Measurements from ENCODE around the gene TMEM231. TPM values are rescaled to one million over a fixed set of nuclear protein-coding genes. Genes with fewer than 3 reads are reported as not detected.

TMEM231 gene
- total RNA-seq, 2 experiments from 2014 or later, result 4.9 to 5.1 TPM

DNA sequence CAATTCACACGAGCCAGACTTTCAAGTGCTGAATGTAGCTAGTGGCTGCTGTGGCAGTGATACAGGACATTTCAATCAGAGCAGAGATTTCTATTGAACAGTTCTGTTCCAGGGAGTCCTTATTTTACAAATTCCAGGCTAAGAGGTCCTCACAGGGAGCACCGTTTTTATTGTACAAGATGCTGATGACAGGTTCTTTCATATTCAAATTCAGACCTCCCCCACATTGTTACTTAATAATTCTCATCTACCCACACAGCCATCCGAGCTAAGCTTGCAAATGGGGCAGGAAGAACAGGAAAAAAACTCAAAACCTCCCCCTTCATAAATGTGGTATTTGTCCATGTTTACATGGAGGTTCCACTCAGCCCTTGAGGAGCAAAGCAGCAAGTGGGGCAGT lies 19.9 kb upstream of the TMEM231 start:
- peak overlapping the region; percentile 60 for H3K27ac Mint-ChIP-seq
- TF ChIP-seq, protein P1, sequence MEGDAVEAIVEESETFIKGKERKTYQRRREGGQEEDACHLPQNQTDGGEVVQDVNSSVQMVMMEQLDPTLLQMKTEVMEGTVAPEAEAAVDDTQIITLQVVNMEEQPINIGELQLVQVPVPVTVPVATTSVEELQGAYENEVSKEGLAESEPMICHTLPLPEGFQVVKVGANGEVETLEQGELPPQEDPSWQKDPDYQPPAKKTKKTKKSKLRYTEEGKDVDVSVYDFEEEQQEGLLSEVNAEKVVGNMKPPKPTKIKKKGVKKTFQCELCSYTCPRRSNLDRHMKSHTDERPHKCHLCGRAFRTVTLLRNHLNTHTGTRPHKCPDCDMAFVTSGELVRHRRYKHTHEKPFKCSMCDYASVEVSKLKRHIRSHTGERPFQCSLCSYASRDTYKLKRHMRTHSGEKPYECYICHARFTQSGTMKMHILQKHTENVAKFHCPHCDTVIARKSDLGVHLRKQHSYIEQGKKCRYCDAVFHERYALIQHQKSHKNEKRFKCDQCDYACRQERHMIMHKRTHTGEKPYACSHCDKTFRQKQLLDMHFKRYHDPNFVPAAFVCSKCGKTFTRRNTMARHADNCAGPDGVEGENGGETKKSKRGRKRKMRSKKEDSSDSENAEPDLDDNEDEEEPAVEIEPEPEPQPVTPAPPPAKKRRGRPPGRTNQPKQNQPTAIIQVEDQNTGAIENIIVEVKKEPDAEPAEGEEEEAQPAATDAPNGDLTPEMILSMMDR (IDR thresholded peaks at IDR 0.05), result no peak
- DNase-seq, result no peak
- ChIA-PET CTCF (interaction anchor here (1.0 kb wide), 1 partner anchor 45 kb away, joined by 3 read pairs; no protein-coding TSS in a partner anchor), POLR2A (interaction anchor here (1.5 kb wide), 1 partner anchor 43 kb away, joined by 3 read pairs; no protein-coding TSS in a partner anchor)
- no peak for ATAC-seq
- H3K4me1 Mint-ChIP-seq (ENCODE audit: low read depth), result peaks cover 42% of the 10 kb centered on the region
- H3K27me3 Mint-ChIP-seq, result no peaks in the 10 kb centered on the region
- H3K36me3 Mint-ChIP-seq (ENCODE audit: low read depth), result peaks cover 34% of the 10 kb centered on the region
- intact Hi-C loops (cut with micrococcal nuclease), result no loop called here
- no peaks in the 10 kb centered on the region for H3K9me3 Mint-ChIP-seq
- no peak overlapping the region for H3K4me3 Mint-ChIP-seq

DNA sequence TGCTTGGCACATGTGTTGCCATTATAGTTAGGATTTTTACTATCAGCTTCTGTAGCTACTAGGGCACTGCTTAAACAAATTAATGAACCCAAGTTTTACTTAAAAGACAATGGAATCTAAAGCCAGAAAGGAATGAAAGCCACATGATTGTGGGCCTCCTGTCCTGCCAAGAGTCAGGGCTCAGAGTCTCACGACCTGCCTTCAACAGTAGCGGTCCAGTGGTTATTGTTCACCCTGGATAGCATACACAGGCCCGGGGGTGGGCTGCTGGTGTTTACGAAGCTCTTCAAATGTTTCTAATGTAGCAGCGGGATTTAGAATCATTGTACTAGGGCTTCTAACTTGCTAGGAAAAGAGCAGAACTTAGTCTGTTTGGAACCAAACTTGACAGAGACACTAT lies 17.9 kb upstream of the TMEM231 start:
- ChIA-PET POLR2A (no interaction called here), CTCF (interaction anchor here (1.0 to 1.2 kb wide), 3 partner anchors 8 to 47 kb away, joined by 3 read pairs; no protein-coding TSS in a partner anchor)
- Mint-ChIP-seq H3K9me3 (no peaks in the 10 kb centered on the region), H3K4me1 (ENCODE audit: low read depth) (peaks cover 38% of the 10 kb centered on the region), H3K36me3 (ENCODE audit: low read depth) (peaks cover 29% of the 10 kb centered on the region), H3K27me3 (no peaks in the 10 kb centered on the region), H3K4me3 (no peak overlapping the region), H3K27ac (no peak overlapping the region)
- DNase-seq (no peak), ATAC-seq (no peak)
- TF ChIP-seq, protein P1 (IDR thresholded peaks at IDR 0.05), result no peak
- intact Hi-C loops (cut with micrococcal nuclease), result no loop called here

DNA sequence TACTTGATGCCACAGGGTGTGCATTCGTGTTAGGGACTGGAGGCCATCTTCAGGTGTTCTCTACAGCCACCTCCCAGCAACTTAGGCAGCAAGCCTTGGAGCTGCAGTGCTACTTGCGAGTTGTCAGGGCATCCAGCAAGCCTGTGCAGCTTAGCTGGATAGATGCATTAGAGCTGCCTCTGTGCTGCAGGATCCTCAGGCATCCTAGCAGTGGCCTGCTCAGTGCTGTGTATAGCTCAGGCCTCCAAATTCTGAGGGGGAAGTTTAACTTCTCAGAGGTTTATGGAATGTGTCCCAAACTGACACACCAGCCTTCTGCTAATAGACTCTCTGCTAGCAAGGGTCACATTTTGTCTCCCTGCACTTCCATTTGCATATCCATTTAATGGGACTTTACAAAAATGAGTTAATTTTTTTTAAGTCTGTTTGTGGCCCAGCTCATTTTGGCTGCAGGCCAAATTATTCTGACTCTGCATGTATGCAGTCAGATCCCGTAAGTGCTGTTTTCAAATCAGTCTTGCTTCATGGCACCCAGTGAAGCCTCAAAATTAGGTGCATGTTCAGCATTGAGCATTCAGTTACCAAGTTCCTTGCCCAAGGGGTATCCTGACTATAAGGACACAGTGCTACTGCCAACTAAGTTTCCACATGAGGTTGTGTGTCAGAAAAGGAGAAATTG lies 17.0 kb upstream of the TMEM231 start:
- no peak for DNase-seq
- intact Hi-C loops (cut with micrococcal nuclease), result no loop called here
- Mint-ChIP-seq H3K36me3 (ENCODE audit: low read depth) (peaks cover 27% of the 10 kb centered on the region), H3K27ac (no peak overlapping the region), H3K9me3 (no peaks in the 10 kb centered on the region), H3K4me3 (no peak overlapping the region), H3K27me3 (no peaks in the 10 kb centered on the region), H3K4me1 (ENCODE audit: low read depth) (peaks cover 34% of the 10 kb centered on the region)
- no peak for ATAC-seq
- TF ChIP-seq, protein P1 (IDR thresholded peaks at IDR 0.05), result no peak
- CTCF ChIA-PET, result interaction anchor here (1.2 kb wide), 2 partner anchors 9 to 48 kb away, joined by 3 read pairs; no protein-coding TSS in a partner anchor
- POLR2A ChIA-PET, result interaction anchor here (0.9 kb wide), 1 partner anchor 22 kb away, joined by 3 read pairs; no protein-coding TSS in a partner anchor

DNA sequence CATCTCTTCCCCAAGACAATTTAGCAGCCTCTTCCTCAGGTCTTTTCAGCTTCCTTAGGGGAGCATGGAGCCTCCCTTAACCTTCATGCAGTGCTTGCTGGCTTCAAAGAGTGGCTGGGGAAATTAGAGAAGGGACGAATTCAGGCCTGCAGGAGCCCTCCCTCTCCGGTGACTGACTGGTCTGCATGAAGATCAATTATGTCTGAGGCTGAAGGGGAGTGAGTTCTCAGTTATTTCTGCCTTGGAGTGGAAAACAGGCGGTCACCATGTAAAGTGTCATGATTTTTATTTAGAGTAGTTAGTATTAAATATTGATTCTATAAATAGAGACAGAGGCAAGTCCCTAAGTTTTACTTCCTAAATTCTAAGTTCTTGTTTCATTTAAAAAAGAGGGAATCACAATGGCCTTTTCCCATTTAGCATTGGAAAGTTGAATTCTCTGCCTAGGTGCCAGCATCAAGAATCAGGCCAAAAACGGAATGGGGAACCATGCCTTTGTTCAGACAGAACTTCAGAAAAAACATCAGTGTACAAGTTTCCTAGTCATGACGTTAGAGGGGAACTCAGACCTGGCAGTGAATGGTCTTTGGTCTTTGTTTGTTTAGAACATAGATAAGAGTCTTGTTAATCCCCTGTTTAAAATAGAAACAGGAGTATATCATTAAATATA lies 14.5 kb upstream of the TMEM231 start:
- CTCF ChIA-PET, result no interaction called here
- no peaks in the 10 kb centered on the region for H3K27me3 Mint-ChIP-seq
- no peak overlapping the region for H3K27ac Mint-ChIP-seq
- peaks cover 21% of the 10 kb centered on the region for H3K36me3 Mint-ChIP-seq (ENCODE audit: low read depth)
- H3K4me3 Mint-ChIP-seq, result no peak overlapping the region
- peaks cover 42% of the 10 kb centered on the region for H3K4me1 Mint-ChIP-seq (ENCODE audit: low read depth)
- POLR2A ChIA-PET, result no interaction called here
- no peaks in the 10 kb centered on the region for H3K9me3 Mint-ChIP-seq
- intact Hi-C loops (cut with micrococcal nuclease), result no loop called here
- ATAC-seq (no peak), DNase-seq (no peak)
- TF ChIP-seq, protein P1 (IDR thresholded peaks at IDR 0.05), result no peak

DNA sequence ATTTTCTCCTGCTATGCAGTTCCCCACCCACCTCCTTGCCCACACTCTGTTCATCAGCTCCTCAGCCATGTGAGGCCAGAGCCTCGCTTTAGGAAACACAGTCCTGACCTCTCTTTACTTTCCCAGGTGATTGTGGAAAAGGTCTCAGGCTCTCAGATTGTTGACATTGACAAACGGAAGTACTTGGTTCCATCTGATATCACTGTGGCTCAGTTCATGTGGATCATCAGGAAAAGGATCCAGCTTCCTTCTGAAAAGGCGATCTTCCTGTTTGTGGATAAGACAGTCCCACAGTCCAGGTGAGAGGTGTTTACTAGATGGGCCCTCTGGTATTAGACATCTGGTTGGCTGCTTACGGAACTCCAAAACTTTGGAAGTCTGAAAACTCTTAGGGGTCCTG lies 11.9 kb upstream of the TMEM231 start:
- Mint-ChIP-seq H3K4me3 (peak overlapping the region; percentile 93), H3K27me3 (peaks cover 7% of the 10 kb centered on the region), H3K4me1 (ENCODE audit: low read depth) (peaks cover 40% of the 10 kb centered on the region), H3K27ac (no peak overlapping the region), H3K36me3 (ENCODE audit: low read depth) (peaks cover 14% of the 10 kb centered on the region), H3K9me3 (no peaks in the 10 kb centered on the region)
- no peak for ATAC-seq
- ChIA-PET CTCF (interaction anchor here (2.5 kb wide), 1 partner anchor 103 kb away, joined by 9 read pairs; the partner anchor contains the start of gene TMEM170A), POLR2A (interaction anchor here (0.8 to 3.9 kb wide), 3 partner anchors 10 to 55 kb away, joined by 3 to 19 read pairs (median 5); partner anchors contain the start of gene TMEM231)
- no peak for DNase-seq
- intact Hi-C loops (cut with micrococcal nuclease), result loop anchor here (2.0 kb wide), 1 partner anchor 55 kb away; the partner anchor contains the start of gene ADAT1
- TF ChIP-seq, protein P1 (IDR thresholded peaks at IDR 0.05), result no peak

Measured in activated CD8-positive, alpha-beta T cell treated with anti-CD3 and anti-CD28 coated beads for 36 hours (primary cell).